GM10266 (cell line): Measurements from ENCODE around the gene PLD4.

ENCODE experiments used
- DNase-seq: peaks from one replicate; pipeline ENCODE4 v3.0.0; 2012; ENCODE audit errors: extremely low spot score
- CTCF ChIP-seq: IDR thresholded peaks from 2 replicates; pipeline ENCODE4 v1.5.1; 2012; ENCODE audit warnings: mild to moderate bottlenecking, low read depth; ENCODE audit not compliant: control insufficient read depth, insufficient read depth; ENCODE audit errors: missing control alignments

PLD4 gene

GRCh38 chr14:104878582-104878981, 46.1 kb upstream of the PLD4 start:
- TF ChIP-seq CTCF = no peak
- DNase-seq = no peak

- no peak for TF ChIP-seq CTCF
- DNase-seq = no peak
Measured at GRCh38 chr14:104879201-104879982, 45.3 kb upstream of the PLD4 start.

GRCh38 chr14:104879983-104880565, 44.6 kb upstream of the PLD4 start:
- no peak for DNase-seq
- TF ChIP-seq CTCF = no peak

- no peak for TF ChIP-seq CTCF
- DNase-seq = no peak
Measured at GRCh38 chr14:104880584-104881210, 44.0 kb upstream of the PLD4 start.

- no peak for DNase-seq
- no peak for TF ChIP-seq CTCF
Measured at GRCh38 chr14:104881369-104881979, 43.2 kb upstream of the PLD4 start.

- DNase-seq = no peak
- TF ChIP-seq CTCF = no peak
Measured at GRCh38 chr14:104882325-104882973, 42.2 kb upstream of the PLD4 start.
